Right atrium auricular region (tissue), 2 donors: ENCODE results near the gene PARP3. TPM values are rescaled to one million over a fixed set of nuclear protein-coding genes. Genes with fewer than 3 reads are reported as not detected.

ENCODE experiments used
- DNase-seq: peaks from one replicate; pipeline ENCODE4 v3.0.0-alpha.2; 2019; ENCODE audit warnings: low spot score
- H3K27ac ChIP-seq, 2 donors: fragments of 200-600 bp; sonication (generic); 1 replicate in 1 of 2; 2 replicates in 1 of 2; pipeline ENCODE4 v1.5.1; 2016 to 2019
- H3K27me3 ChIP-seq, 2 donors: fragments of 200-600 bp; sonication (generic); one replicate each; pipeline versions ENCODE4 v1.5.1 to v1.6.0; 2017 to 2019
- H3K36me3 ChIP-seq: fragments of 200-600 bp; sonication (generic); one replicate; pipeline ENCODE4 v1.5.1; 2016
- H3K4me1 ChIP-seq, 2 donors: fragments of 200-600 bp; sonication (generic); one replicate each; pipeline versions ENCODE4 v1.5.1 to v1.6.0; 2017 to 2019
- H3K4me3 ChIP-seq, 2 donors: fragments of 200-600 bp; sonication (generic); 1 replicate in 1 of 2; 2 replicates in 1 of 2; pipeline ENCODE4 v1.5.1; 2017 to 2019; ENCODE audit warnings: mild to moderate bottlenecking in 1 of 2, moderate library complexity in 1 of 2
- H3K9me3 ChIP-seq, 2 donors: fragments of 200-600 bp; sonication (generic); one replicate each; pipeline ENCODE4 v1.5.1; 2019
- total RNA-seq, 2 donors: library from RNA; depleted of rRNA; stranded (reverse); fragments of >200 nt; gene quantifications; one replicate each; pipeline ENCODE4 v1.1.0, GENCODE V29; 2016
- TF ChIP-seq, protein P1 (sequence below), 2 donors: fragments of 200-600 bp; sonication (generic); IDR thresholded peaks; one replicate each; pipeline ENCODE4 v1.5.1; 2019; ENCODE audit warnings: antibody characterized with exemption in 2 of 2

Gene PARP3
- total RNA-seq, 2 donors from 2014 or later: 9.8 to 12.8 TPM

DNA sequence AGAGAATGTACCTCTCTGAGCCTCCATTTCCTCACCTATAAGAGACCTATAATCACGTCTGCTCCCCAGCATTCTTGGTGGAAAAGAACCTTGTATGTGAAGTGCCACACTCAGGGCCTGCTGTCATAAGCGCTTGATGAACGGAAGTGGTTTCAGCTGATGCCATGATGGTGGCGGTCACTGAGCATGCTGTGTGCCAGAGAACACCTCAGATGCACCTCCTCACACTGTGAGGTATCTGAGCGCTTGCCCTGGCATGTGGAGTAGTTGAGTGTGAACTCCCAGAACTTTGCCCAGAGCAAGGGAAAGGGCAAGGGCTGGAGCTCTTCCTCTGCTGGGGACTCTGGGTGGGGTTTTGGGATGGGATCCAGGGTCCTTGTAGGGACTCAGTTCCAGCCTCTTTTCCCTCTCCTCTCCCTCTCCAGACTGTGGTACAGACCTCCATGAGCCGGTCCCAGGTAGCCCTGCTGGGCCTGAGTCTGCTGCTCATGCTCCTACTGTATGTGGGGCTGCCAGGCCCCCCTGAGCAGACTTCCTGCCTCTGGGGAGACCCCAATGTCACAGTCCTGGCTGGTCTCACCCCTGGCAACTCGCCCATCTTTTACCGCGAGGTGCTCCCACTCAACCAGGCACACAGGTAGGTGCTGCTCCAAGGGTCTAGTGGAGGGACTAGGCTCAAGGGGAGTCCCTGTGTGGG, 35.4 kb downstream of the PARP3 start:
- TF ChIP-seq, protein P1, sequence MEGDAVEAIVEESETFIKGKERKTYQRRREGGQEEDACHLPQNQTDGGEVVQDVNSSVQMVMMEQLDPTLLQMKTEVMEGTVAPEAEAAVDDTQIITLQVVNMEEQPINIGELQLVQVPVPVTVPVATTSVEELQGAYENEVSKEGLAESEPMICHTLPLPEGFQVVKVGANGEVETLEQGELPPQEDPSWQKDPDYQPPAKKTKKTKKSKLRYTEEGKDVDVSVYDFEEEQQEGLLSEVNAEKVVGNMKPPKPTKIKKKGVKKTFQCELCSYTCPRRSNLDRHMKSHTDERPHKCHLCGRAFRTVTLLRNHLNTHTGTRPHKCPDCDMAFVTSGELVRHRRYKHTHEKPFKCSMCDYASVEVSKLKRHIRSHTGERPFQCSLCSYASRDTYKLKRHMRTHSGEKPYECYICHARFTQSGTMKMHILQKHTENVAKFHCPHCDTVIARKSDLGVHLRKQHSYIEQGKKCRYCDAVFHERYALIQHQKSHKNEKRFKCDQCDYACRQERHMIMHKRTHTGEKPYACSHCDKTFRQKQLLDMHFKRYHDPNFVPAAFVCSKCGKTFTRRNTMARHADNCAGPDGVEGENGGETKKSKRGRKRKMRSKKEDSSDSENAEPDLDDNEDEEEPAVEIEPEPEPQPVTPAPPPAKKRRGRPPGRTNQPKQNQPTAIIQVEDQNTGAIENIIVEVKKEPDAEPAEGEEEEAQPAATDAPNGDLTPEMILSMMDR (IDR thresholded peaks at IDR 0.05): no peak
- Histone ChIP-seq H3K9me3 (no peaks in the 10 kb centered on the region), H3K36me3 (no peaks in the 10 kb centered on the region), H3K27me3 (no peaks in the 10 kb centered on the region), H3K4me3 (no peak overlapping the region), H3K4me1 (peaks cover 0 to 33% of the 10 kb centered on the region in 2 donors), H3K27ac (no peak overlapping the region)
- no peak for DNase-seq

DNA sequence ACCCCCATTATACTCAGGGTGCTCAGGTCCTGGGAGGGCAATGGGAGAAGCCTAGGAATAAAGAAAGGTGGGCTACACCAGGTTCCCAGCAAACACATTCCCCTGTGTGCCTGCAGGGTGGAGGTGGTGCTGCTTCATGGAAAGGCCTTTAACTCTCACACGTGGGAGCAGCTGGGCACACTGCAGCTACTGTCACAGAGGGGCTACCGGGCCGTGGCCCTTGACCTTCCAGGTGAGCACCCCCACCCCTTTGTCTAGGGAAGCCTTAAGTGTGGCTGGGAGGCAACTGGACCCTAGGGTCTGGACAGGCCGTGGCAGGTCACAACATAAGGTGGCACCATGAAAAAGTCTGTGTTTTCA, 36.0 kb downstream of the PARP3 start:
- Histone ChIP-seq H3K27me3 (no peaks in the 10 kb centered on the region), H3K36me3 (no peaks in the 10 kb centered on the region), H3K4me1 (peaks cover 0 to 34% of the 10 kb centered on the region in 2 donors), H3K4me3 (no peak overlapping the region), H3K9me3 (no peaks in the 10 kb centered on the region), H3K27ac (no peak overlapping the region)
- DNase-seq: no peak
- TF ChIP-seq, protein P1 (IDR thresholded peaks at IDR 0.05): no peak

DNA sequence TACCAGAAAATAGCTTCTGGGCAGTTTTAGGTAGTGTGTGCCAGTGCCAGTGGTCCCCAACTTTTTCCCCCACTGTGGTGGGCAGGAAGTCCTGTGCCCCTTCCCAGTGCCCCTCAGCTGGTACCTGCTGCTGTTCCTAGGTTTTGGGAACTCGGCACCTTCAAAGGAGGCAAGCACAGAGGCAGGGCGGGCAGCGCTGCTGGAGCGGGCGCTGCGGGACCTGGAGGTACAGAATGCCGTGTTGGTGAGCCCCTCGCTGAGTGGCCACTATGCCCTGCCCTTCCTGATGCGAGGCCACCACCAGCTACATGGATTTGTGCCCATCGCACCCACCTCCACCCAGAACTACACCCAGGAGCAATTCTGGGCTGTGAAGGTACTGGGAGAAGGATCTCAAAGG, 38.1 kb downstream of the PARP3 start:
- Histone ChIP-seq H3K9me3 (no peaks in the 10 kb centered on the region), H3K4me1 (peaks cover 0 to 31% of the 10 kb centered on the region in 2 donors), H3K27me3 (no peaks in the 10 kb centered on the region), H3K36me3 (no peaks in the 10 kb centered on the region), H3K27ac (no peak overlapping the region), H3K4me3 (no peak overlapping the region)
- DNase-seq: no peak
- TF ChIP-seq, protein P1 (IDR thresholded peaks at IDR 0.05): no peak

DNA sequence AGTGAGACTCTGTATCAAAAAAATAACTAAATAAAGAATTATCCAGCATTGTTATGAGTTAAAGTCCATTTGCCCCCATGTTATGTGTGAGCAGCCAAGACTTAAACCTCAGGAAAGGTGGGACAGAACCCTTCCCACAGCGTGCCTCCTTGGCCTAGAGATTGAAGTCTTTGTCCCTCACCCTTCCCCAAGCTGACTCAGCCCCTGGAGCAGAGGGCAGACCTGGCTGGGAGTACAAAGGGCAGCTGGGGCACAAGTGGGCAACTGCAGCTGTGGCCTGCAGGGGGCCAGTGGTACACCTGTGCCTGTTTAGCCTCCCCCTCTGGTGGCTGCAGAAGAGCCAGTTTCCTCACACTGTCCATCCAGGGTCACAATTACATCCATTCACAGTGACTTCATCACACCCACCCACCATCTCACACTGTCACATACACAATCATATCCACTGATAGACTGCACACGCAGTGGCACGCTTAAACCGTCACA, 40.2 kb downstream of the PARP3 start:
- Histone ChIP-seq H3K27ac (peak overlapping the region; percentile 92 to 97), H3K36me3 (no peaks in the 10 kb centered on the region), H3K9me3 (no peaks in the 10 kb centered on the region), H3K27me3 (no peaks in the 10 kb centered on the region), H3K4me3 (peak overlapping the region; percentile 50 to 68), H3K4me1 (peaks cover 0 to 23% of the 10 kb centered on the region in 2 donors)
- TF ChIP-seq, protein P1 (IDR thresholded peaks at IDR 0.05): peak; percentile 22 to 43
- DNase-seq: no peak

DNA sequence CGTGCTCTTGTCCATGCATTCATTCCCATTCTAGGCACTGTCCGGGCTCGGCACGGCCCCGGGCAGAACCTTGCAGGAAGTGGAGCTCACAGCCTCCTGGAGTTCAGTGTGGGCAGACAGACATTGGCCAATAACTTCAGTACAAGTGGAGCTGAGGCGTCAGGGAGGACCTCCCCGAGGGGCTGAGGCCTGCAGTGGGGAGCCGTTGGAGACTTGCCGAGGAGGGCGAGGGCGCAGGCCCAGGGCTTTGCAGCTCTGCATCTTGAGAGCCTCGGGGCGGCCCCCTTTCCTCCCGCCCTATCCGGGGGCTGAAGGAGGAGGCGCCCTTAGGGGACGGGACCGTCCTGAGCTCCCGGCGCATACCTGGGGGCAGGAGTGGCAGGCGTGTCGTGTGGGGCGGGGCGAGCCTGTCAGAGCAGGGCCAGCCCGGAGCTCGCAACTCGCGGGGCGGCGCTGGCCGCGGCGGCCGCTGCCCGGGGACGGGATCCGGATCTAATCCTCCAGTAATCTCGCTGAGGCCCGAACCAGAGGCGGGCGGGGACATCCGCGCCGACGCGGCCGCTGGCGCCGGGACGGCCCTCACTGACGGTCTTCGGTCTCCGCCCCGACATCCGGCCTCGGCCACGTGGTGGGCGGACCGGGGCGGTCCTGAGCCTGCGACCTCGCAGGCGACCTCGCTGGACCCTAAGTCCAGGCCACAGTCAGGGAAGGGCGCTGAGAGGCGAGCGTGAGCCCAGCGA, 40.8 kb downstream of the PARP3 start, which contains the start of gene ACY1:
Gene ACY1 (plus strand): TSS at position 698 of the 740 bp plus-strand sequence. CDS start 530 bp downstream, outside the sequence.
- H3K27me3 ChIP-seq: no peaks in the 10 kb centered on the region
- H3K36me3 ChIP-seq: no peaks in the 10 kb centered on the region
- TF ChIP-seq, protein P1 (IDR thresholded peaks at IDR 0.05): no peak
- DNase-seq: peak; percentile 86
- peaks cover 0 to 23% of the 10 kb centered on the region in 2 donors for H3K4me1 ChIP-seq
- H3K9me3 ChIP-seq: no peaks in the 10 kb centered on the region
- peak within 1 kb of the TSS; percentile 50 to 68 for H3K4me3 ChIP-seq
- H3K27ac ChIP-seq: peak within 1 kb of the TSS; percentile 92 to 97
